ENCODE data around the gene CTDP1. TPM values are rescaled to one million over a fixed set of nuclear protein-coding genes. Genes with fewer than 3 reads are reported as not detected.

Gene CTDP1
- total RNA-seq, 1 donor from 2014 or later = 19.9 TPM

GRCh38 chr18:79643054-79643984, 36.3 kb upstream of the CTDP1 start:
- no peak for DNase-seq (ENCODE audit: low read depth in 2 of 2)

DNA sequence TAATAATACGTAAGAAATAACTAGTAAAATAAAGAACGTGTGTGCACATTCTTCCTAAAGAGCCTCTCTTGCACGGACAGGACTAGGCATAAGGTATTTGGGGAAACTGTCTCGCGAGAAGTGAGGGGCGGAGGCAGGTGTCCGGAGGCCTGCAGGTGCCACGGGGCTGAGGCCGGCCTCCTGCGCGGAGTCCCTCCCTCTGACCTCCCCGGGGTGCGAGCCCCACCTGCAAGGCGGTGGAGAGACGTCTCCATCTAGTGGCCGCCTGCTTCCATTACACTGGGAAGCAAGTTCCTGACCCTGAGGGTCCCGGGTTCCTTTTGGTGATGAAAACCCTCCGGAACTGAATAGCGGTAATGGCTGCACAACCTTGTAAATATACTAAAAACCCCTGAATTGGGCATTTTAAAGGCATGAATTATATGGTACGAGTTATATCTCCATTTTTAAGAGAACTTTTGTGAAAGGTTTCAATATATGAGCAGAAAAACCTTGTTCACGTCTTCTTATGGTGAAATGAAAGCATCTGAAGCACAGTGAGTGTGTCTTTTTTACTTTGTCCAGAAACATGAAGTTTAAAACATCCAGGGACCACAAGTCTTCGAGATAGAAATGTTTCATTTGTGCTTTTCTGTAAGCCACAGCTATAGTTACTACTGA, 35.5 kb upstream of the CTDP1 start:
- DNase-seq (ENCODE audit: low read depth in 2 of 2) = peak; percentile 6 to 55

DNA sequence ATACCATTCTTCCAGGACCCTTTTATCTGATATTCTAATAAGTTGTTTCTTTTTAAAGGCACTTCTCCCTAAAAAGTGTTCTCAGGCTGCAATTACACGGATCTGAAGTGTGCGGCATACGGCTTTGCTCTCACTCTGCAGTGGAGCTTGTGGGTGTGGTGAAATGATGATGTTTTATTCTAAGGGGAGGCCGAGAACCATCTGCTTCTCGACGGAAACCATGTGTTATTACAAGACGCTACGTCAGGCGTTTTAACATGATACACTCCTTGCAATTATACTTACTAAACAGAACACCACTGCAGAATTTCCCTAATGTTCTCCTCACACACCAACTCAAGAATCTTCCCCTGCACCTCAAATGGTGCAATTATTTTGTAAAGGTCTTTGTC, 34.9 kb upstream of the CTDP1 start:
- DNase-seq (ENCODE audit: low read depth in 2 of 2) = no peak

- DNase-seq (ENCODE audit: low read depth in 2 of 2) = no peak
These were observed 34.2 kb upstream of the CTDP1 start for GRCh38 chr18:79645291-79645983.

DNA sequence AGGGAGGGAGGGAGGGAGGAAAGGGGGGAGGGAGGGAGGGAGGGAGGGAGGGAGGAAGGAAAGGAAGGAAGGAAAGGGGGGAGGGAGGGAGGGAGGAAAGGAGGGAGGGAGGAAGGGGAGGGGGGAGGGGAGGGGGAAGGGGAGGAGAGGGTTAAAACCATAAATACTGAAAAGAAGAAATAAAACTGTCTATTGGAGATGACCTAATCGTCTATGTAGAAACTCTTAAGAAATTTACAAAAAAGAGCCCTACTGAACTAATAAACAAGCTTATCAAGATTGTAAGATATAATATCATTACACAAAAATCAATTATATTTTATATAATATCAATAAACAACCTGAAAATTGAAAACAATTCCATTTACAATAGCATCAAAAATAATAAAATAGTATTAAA, 32.3 kb upstream of the CTDP1 start:
- no peak for DNase-seq (ENCODE audit: low read depth in 2 of 2)

DNA sequence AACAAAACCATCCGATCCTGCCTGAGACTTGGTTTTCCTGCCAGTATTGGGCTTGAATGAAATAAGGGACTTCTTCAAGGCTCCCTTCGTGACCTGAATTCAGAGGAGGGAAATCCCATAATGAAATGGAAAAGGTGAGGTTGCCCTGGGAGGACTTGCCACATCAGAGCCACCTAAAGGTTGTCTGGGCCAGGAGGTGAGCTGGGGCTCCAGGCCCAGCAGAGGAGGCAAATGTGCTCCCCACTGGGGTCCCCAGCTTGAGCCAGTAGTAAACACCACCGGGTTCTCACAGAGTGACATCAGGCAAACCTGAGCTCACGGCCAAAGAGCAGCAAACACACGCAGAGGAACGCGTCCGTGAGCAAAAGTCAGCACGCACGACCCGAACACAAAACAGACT, 28.6 kb upstream of the CTDP1 start:
- no peak for DNase-seq (ENCODE audit: low read depth in 2 of 2)

DNA sequence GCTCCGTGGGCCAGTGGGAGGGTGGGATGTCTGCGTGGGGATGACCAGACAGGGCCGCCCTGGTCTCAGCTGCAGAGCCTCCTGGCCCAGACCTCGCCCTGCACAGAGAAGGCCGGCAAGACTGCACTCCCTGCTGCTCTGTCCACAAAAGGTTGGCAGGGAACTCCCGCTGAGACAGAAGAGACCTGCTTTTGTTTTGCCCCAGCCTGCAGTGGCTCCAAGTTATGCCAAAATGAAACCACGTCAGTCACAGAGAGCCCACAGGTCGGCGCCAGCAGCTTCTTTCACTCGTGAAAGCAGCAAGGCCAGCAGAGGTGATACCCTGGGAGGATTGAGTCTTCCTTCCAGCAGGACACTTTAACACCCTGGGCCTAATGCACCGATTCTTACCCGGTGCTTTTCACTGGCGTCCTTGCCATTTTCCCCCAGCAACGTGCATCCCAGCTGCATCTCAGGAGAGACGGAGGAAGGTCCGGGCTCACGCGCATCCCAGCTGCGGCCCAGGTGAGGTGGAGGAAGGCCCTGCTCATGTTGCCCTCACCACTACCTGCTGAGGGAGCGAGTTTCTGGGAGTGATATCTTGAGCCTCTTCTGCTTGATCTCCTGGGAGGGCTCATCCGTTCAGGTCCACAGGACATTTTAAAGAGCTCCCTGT, 22.1 kb upstream of the CTDP1 start:
- DNase-seq (ENCODE audit: low read depth in 2 of 2) = no peak

DNA sequence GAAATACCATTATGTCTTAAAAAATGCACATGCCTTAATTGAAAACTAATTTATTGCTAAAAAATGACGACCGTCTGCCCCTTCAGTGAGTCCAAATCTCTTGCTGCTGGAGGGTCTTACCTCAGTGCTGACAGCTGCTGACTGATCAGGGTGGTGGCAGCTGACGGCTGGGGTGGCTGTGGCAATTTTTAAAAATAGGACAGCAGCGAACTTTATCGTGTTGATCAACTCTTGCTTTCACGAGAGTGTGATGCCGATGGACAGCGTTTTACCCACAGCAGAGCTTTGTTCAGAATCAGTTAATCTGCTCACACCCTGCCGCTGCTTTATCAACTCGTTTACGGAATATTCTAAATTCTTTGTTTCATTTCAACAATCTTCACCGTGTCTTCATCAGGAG, 21.2 kb upstream of the CTDP1 start:
- no peak for DNase-seq (ENCODE audit: low read depth in 2 of 2)

GRCh38 chr18:79659733-79660132, 19.9 kb upstream of the CTDP1 start:
- DNase-seq (ENCODE audit: low read depth in 2 of 2) = no peak

- no peak for DNase-seq (ENCODE audit: low read depth in 2 of 2)
These were observed 17.6 kb upstream of the CTDP1 start for GRCh38 chr18:79662034-79662433.

DNA sequence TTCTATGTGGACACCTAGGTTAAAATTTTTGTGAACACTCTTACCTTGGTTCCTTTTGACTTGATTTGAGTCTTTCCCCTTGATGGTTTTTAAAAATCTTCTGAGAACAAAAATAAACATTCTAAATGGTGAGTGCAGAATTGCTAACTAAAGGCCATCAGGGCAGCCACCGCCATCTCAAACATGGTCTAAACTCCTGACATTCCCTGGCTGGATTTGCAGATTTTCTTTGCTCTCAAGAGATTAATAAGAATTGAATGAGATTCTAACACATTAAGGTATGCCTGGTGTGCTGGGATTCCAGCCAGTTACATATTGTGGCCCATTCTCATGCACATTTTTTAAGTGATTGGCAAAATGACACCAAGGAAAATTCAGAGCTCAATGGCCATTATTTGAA, 17.2 kb upstream of the CTDP1 start:
- DNase-seq (ENCODE audit: low read depth in 2 of 2) = no peak

- DNase-seq (ENCODE audit: low read depth in 2 of 2) = no peak
These were observed 15.0 kb upstream of the CTDP1 start for GRCh38 chr18:79664525-79665125.

- no peak for DNase-seq (ENCODE audit: low read depth in 2 of 2)
These were observed 11.4 kb upstream of the CTDP1 start for GRCh38 chr18:79668203-79668602.

- no peak for DNase-seq (ENCODE audit: low read depth in 2 of 2)
These were observed 6.9 kb upstream of the CTDP1 start for GRCh38 chr18:79672490-79673276.

GRCh38 chr18:79677221-79677620, 2.4 kb upstream of the CTDP1 start:
- no peak for DNase-seq (ENCODE audit: low read depth in 2 of 2)

DNA sequence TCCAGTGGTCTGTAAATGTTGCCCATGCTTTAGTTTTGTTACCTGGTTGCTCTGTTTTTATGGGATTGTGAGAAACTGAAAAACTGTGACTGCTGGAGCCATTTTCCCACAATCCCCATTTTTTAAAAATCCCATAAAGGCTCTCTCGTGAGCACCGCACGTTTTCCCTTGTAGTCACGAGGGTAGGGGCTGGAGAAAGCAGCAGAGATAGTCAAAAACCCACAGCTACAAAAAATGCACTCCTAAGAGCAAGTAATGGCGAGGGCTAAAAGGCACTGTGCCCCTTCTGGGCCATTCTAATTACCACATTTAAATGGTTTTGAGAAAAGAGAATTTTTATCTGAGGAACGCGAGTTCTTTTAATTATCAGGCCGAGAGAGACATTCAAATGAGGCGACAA, 1.8 kb upstream of the CTDP1 start:
- no peak for DNase-seq (ENCODE audit: low read depth in 2 of 2)

GRCh38 chr18:79678665-79679551, 695 bp upstream of the CTDP1 start:
- DNase-seq (ENCODE audit: low read depth in 2 of 2) = peak; percentile 98 to 99

DNA sequence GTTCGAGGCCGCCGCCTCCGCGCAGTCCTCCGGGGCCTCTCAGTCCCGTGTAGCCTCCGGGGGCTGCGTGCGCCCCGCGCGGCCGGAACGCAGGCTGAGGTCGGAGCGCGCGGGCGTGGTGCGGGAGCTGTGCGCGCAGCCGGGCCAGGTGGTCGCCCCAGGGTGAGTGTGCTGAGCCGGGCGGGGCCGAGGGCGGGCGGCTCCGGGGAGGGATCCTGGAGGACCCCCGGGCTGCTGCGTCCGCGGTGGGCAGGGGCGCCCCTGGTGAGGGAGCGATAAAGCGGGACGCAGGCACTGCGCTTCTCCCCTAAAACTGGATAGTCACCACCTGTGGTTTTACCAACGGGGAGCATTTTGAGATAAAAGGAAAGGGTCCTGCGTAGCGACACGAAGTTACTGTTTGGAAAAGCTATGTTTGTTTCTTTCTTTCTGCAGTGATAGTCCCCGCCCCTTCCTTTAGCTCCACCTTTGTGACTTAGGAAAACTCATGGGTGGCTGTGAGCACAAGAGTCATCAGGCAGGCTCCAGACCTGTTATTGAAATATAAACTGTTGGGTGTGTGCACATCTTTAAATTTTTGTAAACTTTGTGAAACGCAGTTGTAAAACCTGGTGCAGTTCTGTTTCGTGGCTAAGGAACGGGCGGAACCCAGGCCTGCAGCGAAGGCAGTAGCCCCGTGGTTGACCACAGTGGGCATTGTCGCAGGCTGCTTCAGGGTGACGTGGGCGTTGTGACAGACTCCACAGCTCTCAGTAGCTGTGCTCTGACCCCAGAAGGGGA, 687 bp downstream of the CTDP1 start:
- DNase-seq (ENCODE audit: low read depth in 2 of 2) = peak; percentile 12 to 58

DNA sequence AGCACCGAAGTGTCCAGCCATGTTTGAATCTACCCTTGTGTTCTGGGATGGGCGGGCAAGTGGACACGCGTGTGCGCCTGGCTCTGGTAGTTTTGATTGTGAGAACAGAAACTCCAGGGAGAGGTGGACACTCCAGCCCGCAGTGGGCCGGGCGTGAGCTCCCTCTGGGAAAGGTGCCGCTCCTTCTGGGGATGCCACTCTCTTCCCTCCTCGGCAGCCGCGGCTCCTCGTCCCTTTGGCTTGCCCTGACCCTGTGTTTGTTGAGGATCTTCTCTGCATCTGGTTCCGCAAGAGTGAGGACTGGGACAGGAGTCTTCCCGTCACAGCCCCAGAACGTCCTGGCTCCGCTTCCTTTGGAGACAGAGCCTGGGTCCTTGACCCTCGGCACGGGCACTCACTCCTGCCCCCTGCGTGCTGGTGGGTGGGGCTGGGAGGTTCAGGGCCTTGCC, 1.3 kb downstream of the CTDP1 start:
- DNase-seq (ENCODE audit: low read depth in 2 of 2) = no peak

Data from dermis microvascular lymphatic vessel endothelial cell (primary cell).